Mucosa of stomach (tissue), 1 donor: Measurements from ENCODE around the gene RFX7.

Experiments
- H3K27me3 ChIP-seq: one replicate; pipeline ENCODE4 v1.7.0; 2013; ENCODE audit warnings: mild to moderate bottlenecking, low read length; ENCODE audit not compliant: control insufficient read depth, insufficient read depth
- H3K36me3 ChIP-seq: one replicate; pipeline ENCODE4 v1.7.0; 2013; ENCODE audit warnings: low read length; ENCODE audit not compliant: control insufficient read depth, insufficient read depth
- H3K4me1 ChIP-seq: one replicate; pipeline ENCODE4 v1.7.0; 2013; ENCODE audit warnings: mild to moderate bottlenecking, low read length; ENCODE audit not compliant: control insufficient read depth, insufficient read depth
- H3K4me3 ChIP-seq: one replicate; pipeline ENCODE4 v1.7.0; 2013; ENCODE audit warnings: low read length
- H3K9ac ChIP-seq: one replicate; pipeline ENCODE4 v1.7.0; 2013; ENCODE audit warnings: mild to moderate bottlenecking, low read length, moderate library complexity
- H3K9me3 ChIP-seq: one replicate; pipeline ENCODE4 v1.7.0; 2013; ENCODE audit warnings: mild to moderate bottlenecking, low read length, moderate library complexity; ENCODE audit not compliant: control insufficient read depth
- donor health status: Pancreatic carcinoma.

The RFX7 gene

GRCh38 chr15:56251315-56252095 is 7.8 kb upstream of the RFX7 start:
- Histone ChIP-seq H3K9ac (no peak overlapping the region), H3K4me3 (no peak overlapping the region), H3K27me3 (no peaks in the 10 kb centered on the region), H3K9me3 (no peaks in the 10 kb centered on the region), H3K36me3 (no peaks in the 10 kb centered on the region), H3K4me1 (peaks cover 22% of the 10 kb centered on the region)

DNA sequence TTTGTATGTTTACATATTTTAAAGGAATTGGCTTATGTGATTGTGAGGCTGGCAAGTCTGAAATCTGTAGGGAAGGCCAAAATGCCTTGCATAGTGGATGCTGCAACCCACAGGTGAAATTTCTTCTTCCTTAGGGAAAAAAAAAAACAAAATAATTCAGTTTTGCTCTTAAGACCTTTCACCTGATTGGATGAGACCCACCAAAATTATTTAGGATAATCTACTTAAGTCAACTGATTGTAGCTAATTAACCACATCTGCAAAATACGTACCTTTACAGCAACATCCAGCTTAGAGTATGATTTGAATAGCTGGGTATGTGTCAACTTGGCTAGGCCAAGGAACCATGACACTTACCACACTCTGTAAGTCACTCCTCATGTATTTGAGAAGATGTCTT is 6.9 kb upstream of the RFX7 start:
- H3K9ac ChIP-seq = no peak overlapping the region

GRCh38 chr15:56249092-56249491 is 5.4 kb upstream of the RFX7 start:
- Histone ChIP-seq H3K9ac (no peak overlapping the region), H3K27me3 (no peaks in the 10 kb centered on the region), H3K4me1 (peaks cover 40% of the 10 kb centered on the region), H3K36me3 (no peaks in the 10 kb centered on the region), H3K4me3 (no peak overlapping the region), H3K9me3 (no peaks in the 10 kb centered on the region)

More for the DNA sequence above, 6.9 kb upstream of the RFX7 start:
- Histone ChIP-seq H3K9me3 (no peaks in the 10 kb centered on the region), H3K27me3 (no peaks in the 10 kb centered on the region), H3K4me1 (peaks cover 29% of the 10 kb centered on the region), H3K36me3 (no peaks in the 10 kb centered on the region), H3K4me3 (no peak overlapping the region)

DNA sequence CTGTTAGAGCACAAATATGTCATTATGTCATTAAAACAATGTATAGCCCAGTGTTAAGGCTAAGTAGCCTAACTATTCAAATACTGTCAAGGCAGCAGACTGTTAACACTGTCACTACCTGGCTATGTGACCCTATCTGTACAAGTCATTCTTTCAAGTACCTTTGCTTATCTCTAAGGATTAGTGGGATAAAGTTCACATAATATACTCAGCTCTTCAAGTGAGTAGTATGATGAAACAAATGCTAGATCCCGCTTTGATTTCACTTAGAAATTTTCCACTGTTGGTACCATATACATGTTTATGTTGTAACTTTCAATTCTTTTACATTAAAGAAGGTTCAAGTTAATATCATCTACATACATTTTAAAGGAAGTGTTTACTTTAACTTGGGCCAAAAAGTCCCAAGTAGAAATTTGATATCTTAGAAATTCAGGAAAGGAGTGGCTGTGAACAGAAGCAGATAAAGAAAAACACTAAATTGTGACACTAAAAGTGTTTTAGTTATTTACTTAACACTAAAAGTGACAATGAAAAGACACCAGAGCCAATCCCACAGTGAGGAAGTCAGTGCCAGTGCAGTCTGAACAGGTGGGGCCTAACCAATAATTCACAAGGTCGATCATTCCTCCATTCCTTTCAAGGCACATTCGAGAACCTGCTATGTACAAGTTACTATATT is 4.8 kb upstream of the RFX7 start:
- no peaks in the 10 kb centered on the region for H3K36me3 ChIP-seq
- peaks cover 40% of the 10 kb centered on the region for H3K4me1 ChIP-seq
- H3K9ac ChIP-seq = no peak overlapping the region
- H3K9me3 ChIP-seq = no peaks in the 10 kb centered on the region
- H3K4me3 ChIP-seq = no peak overlapping the region
- no peaks in the 10 kb centered on the region for H3K27me3 ChIP-seq

DNA sequence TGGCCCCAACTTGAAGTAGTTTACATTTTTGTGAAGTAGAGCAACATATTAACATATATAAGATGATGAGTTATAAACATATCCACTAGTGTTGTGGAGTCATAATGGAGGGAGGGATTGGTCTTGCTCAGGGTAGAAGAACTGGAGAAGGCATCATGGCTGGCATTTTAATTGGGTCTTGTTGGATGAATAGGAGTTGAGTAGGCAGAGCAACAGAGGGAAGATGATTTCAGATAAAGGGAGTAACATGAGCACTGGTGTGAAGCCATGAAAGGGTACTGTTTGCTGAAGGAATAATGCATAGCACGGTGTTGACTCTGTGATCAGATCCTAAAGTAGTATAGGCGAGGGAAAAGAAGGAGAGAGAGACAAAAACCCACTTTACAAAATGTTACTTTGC is 3.6 kb upstream of the RFX7 start:
- peaks cover 38% of the 10 kb centered on the region for H3K4me1 ChIP-seq
- no peak overlapping the region for H3K4me3 ChIP-seq
- no peaks in the 10 kb centered on the region for H3K9me3 ChIP-seq
- no peak overlapping the region for H3K9ac ChIP-seq
- no peaks in the 10 kb centered on the region for H3K36me3 ChIP-seq
- H3K27me3 ChIP-seq = no peaks in the 10 kb centered on the region

- no peak overlapping the region for H3K4me3 ChIP-seq
- no peaks in the 10 kb centered on the region for H3K27me3 ChIP-seq
- H3K36me3 ChIP-seq = no peaks in the 10 kb centered on the region
- H3K9ac ChIP-seq = no peak overlapping the region
- peaks cover 32% of the 10 kb centered on the region for H3K4me1 ChIP-seq
- no peaks in the 10 kb centered on the region for H3K9me3 ChIP-seq
Measured at GRCh38 chr15:56245871-56246814, 2.5 kb upstream of the RFX7 start.

DNA sequence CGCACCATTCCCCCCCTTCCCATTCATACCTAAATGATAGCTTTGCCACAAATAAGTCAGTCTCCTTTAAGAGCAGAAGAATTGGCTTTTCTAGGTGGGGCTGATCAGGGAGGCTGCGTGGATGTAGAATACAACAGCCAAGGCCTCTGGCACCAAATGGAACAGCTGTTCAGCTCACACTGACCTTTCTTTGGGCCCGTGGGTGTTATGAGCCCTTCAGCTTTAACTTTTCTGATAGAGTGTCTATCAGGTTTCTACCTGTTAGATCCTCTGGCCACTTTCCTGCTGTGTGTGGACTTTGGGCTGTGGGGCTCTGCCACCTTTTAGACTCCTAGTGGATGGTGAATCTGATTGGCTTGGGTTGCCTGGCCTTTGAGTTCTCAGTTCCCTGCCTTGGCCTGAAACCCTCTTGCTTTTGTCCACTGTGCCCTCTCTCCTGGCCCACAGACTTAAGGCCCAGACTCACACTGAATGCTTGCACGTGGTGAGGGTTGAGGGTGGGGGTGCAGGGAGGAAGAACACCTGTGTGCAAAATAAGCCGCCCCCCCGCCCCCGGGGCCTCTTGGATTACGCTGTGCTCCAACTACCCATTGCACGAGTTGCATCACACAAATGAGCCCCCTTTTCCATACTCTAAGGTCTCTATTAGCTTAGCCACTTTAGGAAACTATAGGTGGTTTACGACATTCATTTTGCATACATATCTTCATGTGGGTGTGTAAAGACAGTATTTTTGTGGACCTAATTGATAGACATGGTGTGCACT is 1.3 kb upstream of the RFX7 start:
- H3K9me3 ChIP-seq = no peaks in the 10 kb centered on the region
- H3K4me3 ChIP-seq = no peak overlapping the region
- peaks cover 32% of the 10 kb centered on the region for H3K4me1 ChIP-seq
- H3K36me3 ChIP-seq = no peaks in the 10 kb centered on the region
- H3K27me3 ChIP-seq = no peaks in the 10 kb centered on the region
- peak overlapping the region; percentile 67 for H3K9ac ChIP-seq

DNA sequence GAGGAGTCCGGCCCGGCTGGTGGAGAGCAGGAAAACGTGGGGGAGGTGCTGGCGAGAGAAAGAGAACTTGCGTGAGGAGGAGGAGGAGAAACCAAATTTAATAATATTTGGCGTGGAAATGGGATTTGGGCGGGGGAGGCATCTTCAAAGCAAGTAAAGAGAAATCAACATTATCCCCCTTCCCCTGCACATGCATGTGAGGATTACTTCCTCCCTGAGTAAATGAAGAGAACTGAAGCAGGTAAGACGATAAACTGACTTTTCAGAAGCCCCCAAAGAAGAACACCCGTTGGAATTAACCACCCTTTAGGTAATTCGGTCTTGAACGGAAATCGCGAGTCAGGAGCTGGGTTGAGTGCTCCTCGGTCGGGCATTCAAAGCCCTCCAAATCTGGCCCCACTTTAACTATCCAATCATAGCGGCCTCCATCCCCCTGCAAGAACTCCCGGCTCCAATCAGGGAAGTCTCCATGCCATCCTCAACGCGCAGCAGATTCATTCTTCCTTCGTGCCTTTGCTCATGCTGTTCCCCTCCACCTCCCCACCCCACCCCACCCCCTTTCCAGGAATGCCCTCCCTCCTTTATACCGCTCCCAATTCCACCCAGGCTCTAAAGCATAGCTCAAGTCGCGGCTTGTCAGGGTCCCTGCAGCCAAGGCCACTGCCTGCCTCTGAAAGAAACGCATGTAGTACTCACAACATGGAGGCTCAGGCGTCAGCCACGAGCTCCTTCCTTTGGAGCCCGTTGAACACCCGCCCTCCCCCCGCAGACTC is 545 bp upstream of the RFX7 start:
- Histone ChIP-seq H3K36me3 (no peaks in the 10 kb centered on the region), H3K27me3 (no peaks in the 10 kb centered on the region), H3K9me3 (no peaks in the 10 kb centered on the region), H3K9ac (peak overlapping the region; percentile 67), H3K4me1 (peaks cover 32% of the 10 kb centered on the region), H3K4me3 (peak overlapping the region; percentile 56)

DNA sequence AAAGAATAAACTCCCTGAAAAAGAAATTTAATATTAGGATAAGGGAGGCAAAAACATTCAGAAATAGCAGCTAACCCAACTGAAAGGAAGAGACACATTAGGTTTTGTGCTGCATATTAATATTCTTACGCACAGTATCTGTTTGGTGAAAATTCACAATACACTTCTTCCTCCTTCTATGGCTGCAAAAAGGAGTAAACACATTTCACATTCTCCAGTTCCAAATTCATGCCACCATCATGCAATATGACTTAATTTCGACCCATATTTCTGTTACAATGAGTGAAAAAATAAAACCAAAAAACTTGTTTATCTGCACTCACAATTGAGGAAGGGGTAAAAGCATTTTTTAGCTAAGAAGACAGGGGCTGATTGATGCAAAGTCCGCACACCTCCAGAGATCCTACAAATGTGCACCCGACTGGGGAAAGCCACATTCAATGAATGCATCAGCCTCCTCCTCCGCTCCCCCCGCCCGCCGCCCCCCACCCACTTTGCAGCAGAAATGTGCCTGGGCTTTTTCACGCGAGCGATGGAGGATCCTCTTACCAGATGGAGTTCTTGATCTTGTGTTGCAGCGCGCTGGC is 1.0 kb downstream of the RFX7 start:
- no peaks in the 10 kb centered on the region for H3K36me3 ChIP-seq
- peak overlapping the region; percentile 75 for H3K4me3 ChIP-seq
- H3K27me3 ChIP-seq = no peaks in the 10 kb centered on the region
- peaks cover 21% of the 10 kb centered on the region for H3K4me1 ChIP-seq
- H3K9ac ChIP-seq = peak overlapping the region; percentile 85
- H3K9me3 ChIP-seq = no peaks in the 10 kb centered on the region

DNA sequence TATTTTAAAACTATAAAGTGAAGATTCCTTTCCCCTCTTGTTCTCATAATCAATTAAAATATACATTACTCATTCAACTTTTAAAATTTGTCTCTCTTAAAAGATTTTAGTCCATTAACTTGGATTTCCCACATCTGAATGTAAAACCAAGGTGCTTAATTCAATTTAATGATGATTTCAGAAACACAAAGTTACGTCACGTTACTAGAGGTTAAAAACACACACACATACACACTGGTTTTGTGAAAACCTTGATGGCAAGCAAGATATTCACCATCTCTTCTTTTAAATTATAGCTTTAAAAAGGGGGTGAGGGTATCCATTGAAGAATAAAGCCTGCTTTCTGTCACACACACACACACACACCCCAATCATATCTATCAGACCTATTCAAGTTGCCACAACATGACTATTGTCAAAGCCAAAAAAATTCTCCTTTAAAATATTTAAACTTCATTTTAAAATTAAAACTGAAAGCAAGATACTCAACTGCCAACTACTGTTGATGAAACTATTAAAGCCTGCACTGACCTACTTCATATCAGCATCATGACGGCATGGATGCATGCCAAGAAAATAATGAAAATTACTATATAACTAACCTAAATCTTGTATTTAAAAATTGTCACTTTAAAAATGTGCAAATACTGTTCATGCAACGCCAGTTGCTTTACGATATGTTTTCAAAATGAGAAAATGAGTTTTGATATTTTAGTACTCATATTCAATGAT is 2.1 kb downstream of the RFX7 start:
- peaks cover 21% of the 10 kb centered on the region for H3K4me1 ChIP-seq
- no peaks in the 10 kb centered on the region for H3K9me3 ChIP-seq
- no peak overlapping the region for H3K9ac ChIP-seq
- no peak overlapping the region for H3K4me3 ChIP-seq
- H3K36me3 ChIP-seq = no peaks in the 10 kb centered on the region
- H3K27me3 ChIP-seq = no peaks in the 10 kb centered on the region
